HepG2 (cell line): ENCODE data around the gene C1QTNF12. TPM values are rescaled to one million over a fixed set of nuclear protein-coding genes. Genes with fewer than 3 reads are reported as not detected.

Experiments used
- ARNT2 ChIP-seq: sonication (generic); formaldehyde crosslinking; IDR thresholded peaks from 2 replicates; pipeline ENCODE4 v1.8.0; 2022; ENCODE audit warnings: mild to moderate bottlenecking, low read depth, missing genetic modification reagents, moderate library complexity
- ATF7-NPFF ChIP-seq: sonication (generic); formaldehyde crosslinking; IDR thresholded peaks from 2 replicates; pipeline ENCODE4 v1.8.1; 2023; ENCODE audit warnings: mild to moderate bottlenecking, low read depth, missing genetic modification reagents, moderate library complexity
- GATAD2A ChIP-seq: IDR thresholded peaks from 2 replicates; pipeline ENCODE4 v1.6.1; 2016
- HOXA3 ChIP-seq: sonication (generic); formaldehyde crosslinking; IDR thresholded peaks from 2 replicates; pipeline ENCODE4 v1.5.0; 2020; ENCODE audit warnings: missing genetic modification reagents
- MED8 ChIP-seq: sonication (generic); formaldehyde crosslinking; IDR thresholded peaks from 2 replicates; pipeline ENCODE4 v1.8.1; 2023; ENCODE audit warnings: mild to moderate bottlenecking, missing genetic modification reagents; ENCODE audit not compliant: insufficient replicate concordance
- MYNN ChIP-seq: sonication (generic); formaldehyde crosslinking; IDR thresholded peaks from 2 replicates; pipeline ENCODE4 v1.4.0; 2020; ENCODE audit warnings: mild to moderate bottlenecking, low read depth, missing genetic modification reagents
- RAD21 ChIP-seq: fragments of 450-650 bp; formaldehyde crosslinking; IDR thresholded peaks from 2 replicates; pipeline ENCODE4 v1.5.0; 2020; ENCODE audit warnings: mild to moderate bottlenecking
- SP5 ChIP-seq: IDR thresholded peaks from 2 replicates; pipeline ENCODE4 v1.6.1; 2016; ENCODE audit warnings: low read depth, borderline replicate concordance
- SPEN ChIP-seq: sonication (generic); formaldehyde crosslinking; IDR thresholded peaks from 2 replicates; pipeline ENCODE4 v1.5.1; 2020; ENCODE audit warnings: low read depth, mild to moderate bottlenecking, missing genetic modification reagents
- THYN1 ChIP-seq: sonication (generic); formaldehyde crosslinking; IDR thresholded peaks from 2 replicates; pipeline ENCODE4 v1.8.1; 2023; ENCODE audit warnings: low read depth, mild to moderate bottlenecking, moderate library complexity, missing genetic modification reagents, borderline replicate concordance
- YEATS2 ChIP-seq: sonication (generic); formaldehyde crosslinking; IDR thresholded peaks from 2 replicates; pipeline ENCODE4 v1.4.0; 2020; ENCODE audit warnings: missing genetic modification reagents, borderline replicate concordance
- ZBTB8A ChIP-seq: sonication (generic); formaldehyde crosslinking; IDR thresholded peaks from 2 replicates; pipeline ENCODE4 v1.4.0; 2020; ENCODE audit warnings: mild to moderate bottlenecking, low read depth, missing genetic modification reagents, borderline replicate concordance
- ZFP36L1 ChIP-seq: sonication (generic); formaldehyde crosslinking; IDR thresholded peaks from 2 replicates; pipeline ENCODE4 v1.8.0; 2022; ENCODE audit warnings: mild to moderate bottlenecking, missing genetic modification reagents, moderate library complexity
- ZNF17 ChIP-seq: sonication (generic); formaldehyde crosslinking; IDR thresholded peaks from 2 replicates; pipeline ENCODE4 v1.5.0; 2020; ENCODE audit warnings: mild to moderate bottlenecking, missing genetic modification reagents
- ZNF282 ChIP-seq: fragments of 450-650 bp; IDR thresholded peaks from 2 replicates; pipeline ENCODE4 v1.6.1; 2018; ENCODE audit not compliant: partially characterized antibody
- ZNF329 ChIP-seq: sonication (generic); formaldehyde crosslinking; IDR thresholded peaks from 2 replicates; pipeline ENCODE4 v1.9.0; 2021; ENCODE audit warnings: low read depth, mild to moderate bottlenecking, missing genetic modification reagents
- ZNF343 ChIP-seq: sonication (generic); formaldehyde crosslinking; IDR thresholded peaks from 2 replicates; pipeline ENCODE4 v1.4.0; 2020; ENCODE audit warnings: mild to moderate bottlenecking, missing genetic modification reagents
- ZNF441 ChIP-seq: sonication (generic); formaldehyde crosslinking; IDR thresholded peaks from 2 replicates; pipeline ENCODE4 v1.7.0; 2021; ENCODE audit warnings: missing genetic modification reagents, borderline replicate concordance
- ZNF598 ChIP-seq: sonication (generic); formaldehyde crosslinking; IDR thresholded peaks from 2 replicates; pipeline ENCODE4 v1.5.1; 2020; ENCODE audit warnings: mild to moderate bottlenecking, missing genetic modification reagents, borderline replicate concordance
- polyA plus RNA-seq, 8 experiments: library from polyadenylated mRNA; depleted of rRNA in 3 of 8; stranded (reverse) in 7 of 8; unstranded in 1 of 8; fragments of >200 nt; fragmentation: Illumina TruSeq in 4 of 8; extraction: Trizol in 4 of 8; gene quantifications; 2 replicates each; pipeline versions ENCODE4 v1.2.1 to v1.2.3, GENCODE V29; 2011 to 2016; ENCODE audit warnings: low read depth in 4 of 8, missing spikeins in 1 of 8, mixed read lengths in 1 of 8; ENCODE audit not compliant: insufficient read depth in 1 of 8
- total RNA-seq, 5 experiments: library from RNA; depleted of rRNA; stranded (reverse); fragments of >200 nt; fragmentation: Illumina TruSeq; extraction: Trizol; gene quantifications; 2 replicates each; pipeline ENCODE4 v1.2.3, GENCODE V29; 2016; ENCODE audit warnings: low read depth in 1 of 5
- TF ChIP-seq, protein P1 (sequence below): sonication (generic); formaldehyde crosslinking; IDR thresholded peaks from 2 replicates; pipeline ENCODE4 v1.4.0; 2020; ENCODE audit warnings: missing genetic modification reagents, borderline replicate concordance
- TF ChIP-seq, protein P2 (sequence below): sonication (generic); formaldehyde crosslinking; IDR thresholded peaks from 2 replicates; pipeline ENCODE4 v1.8.0; 2022; ENCODE audit warnings: missing genetic modification reagents, mild to moderate bottlenecking, borderline replicate concordance
- TF ChIP-seq, protein P3 (sequence below): sonication (generic); formaldehyde crosslinking; IDR thresholded peaks from 2 replicates; pipeline ENCODE4 v1.4.0; 2020; ENCODE audit warnings: missing genetic modification reagents
- TF ChIP-seq, protein P4 (sequence below), 2 experiments: sonication (generic) in 1 of 2; formaldehyde crosslinking in 1 of 2; IDR thresholded peaks; 2 replicates each; pipeline versions ENCODE4 v1.5.1 to v1.6.1; 2011 to 2020; ENCODE audit warnings: borderline replicate concordance in 1 of 2, low read depth in 1 of 2, low read length in 1 of 2, mild to moderate bottlenecking in 1 of 2, missing genetic modification reagents in 1 of 2, moderate library complexity in 1 of 2

The C1QTNF12 gene
- total and polyA plus RNA-seq, 2 of the 13 experiments (the other 11 are each of a cell fraction or from before 2014, with no cell fraction given): 0.18 to 0.64 TPM

DNA sequence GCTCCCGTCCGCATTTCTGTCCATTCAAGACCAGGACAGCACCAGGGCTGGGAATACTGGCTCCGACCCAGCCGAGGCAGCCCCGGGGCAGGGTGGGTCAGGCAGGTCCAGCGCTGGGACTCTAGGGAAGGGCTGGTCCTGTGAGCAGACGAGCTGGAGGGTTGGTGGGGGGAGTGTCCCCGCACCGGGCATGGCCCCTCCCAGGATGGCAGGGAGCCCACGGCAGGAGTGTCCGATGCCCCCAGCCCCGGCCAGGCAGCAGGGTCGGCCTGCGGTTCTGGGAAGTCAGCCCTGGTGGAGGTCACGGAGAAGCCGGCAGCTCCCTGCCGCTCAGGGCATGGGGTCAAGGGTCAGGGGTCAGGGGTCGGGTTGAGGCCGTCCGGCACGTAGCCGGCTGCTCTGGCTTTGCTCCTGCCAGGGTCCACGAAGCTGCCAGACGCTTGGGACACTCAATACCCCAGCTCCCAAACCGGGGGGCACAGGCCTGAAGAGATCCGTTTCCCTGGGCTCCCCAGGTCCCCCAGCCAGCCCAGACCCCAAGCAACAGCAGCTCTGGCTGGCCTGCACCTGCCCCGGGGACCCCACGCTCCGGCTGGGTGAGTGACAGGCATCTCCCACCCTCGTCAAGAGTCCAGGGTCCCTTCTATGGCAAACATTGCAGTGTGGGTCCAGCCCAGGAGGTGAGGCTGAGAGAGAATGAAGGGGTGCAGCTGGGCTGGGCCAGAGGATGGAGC is 6.7 kb downstream of the C1QTNF12 start (continued):
- TF ChIP-seq SP5 (CRISPR knock-in tag) (peak; percentile 22; the same call in 1 of the 2 replicates), ZNF17 (CRISPR knock-in tag) (no peak), MYNN (CRISPR knock-in tag) (no peak), GATAD2A (CRISPR knock-in tag) (peak; percentile 33; the same call in 1 of the 2 replicates), ZNF598 (CRISPR knock-in tag) (no peak), YEATS2 (no peak), RAD21 (CRISPR knock-in tag) (no peak), ZNF343 (CRISPR knock-in tag) (no peak), ZFP36L1 (CRISPR knock-in tag) (no peak), ZNF441 (CRISPR knock-in tag) (peak; percentile 70; the same call in 1 of the 2 replicates), ZBTB8A (no peak), SPEN (CRISPR knock-in tag) (peak; percentile 84), ZNF329 (CRISPR knock-in tag) (0 out of 2 replicates have a peak, but pooled peaks have one; percentile 44), ARNT2 (peak; percentile 67; the same call in 1 of the 2 replicates), MED8 (CRISPR knock-in tag) (no peak), ATF7-NPFF (CRISPR knock-in tag) (no peak), THYN1 (no peak), ZNF282 (no peak), HOXA3 (CRISPR knock-in tag) (peak; percentile 73; the same call in 1 of the 2 replicates)
- TF ChIP-seq, protein P1, sequence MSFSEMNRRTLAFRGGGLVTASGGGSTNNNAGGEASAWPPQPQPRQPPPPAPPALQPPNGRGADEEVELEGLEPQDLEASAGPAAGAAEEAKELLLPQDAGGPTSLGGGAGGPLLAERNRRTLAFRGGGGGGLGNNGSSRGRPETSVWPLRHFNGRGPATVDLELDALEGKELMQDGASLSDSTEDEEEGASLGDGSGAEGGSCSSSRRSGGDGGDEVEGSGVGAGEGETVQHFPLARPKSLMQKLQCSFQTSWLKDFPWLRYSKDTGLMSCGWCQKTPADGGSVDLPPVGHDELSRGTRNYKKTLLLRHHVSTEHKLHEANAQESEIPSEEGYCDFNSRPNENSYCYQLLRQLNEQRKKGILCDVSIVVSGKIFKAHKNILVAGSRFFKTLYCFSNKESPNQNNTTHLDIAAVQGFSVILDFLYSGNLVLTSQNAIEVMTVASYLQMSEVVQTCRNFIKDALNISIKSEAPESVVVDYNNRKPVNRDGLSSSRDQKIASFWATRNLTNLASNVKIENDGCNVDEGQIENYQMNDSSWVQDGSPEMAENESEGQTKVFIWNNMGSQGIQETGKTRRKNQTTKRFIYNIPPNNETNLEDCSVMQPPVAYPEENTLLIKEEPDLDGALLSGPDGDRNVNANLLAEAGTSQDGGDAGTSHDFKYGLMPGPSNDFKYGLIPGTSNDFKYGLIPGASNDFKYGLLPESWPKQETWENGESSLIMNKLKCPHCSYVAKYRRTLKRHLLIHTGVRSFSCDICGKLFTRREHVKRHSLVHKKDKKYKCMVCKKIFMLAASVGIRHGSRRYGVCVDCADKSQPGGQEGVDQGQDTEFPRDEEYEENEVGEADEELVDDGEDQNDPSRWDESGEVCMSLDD (CRISPR knock-in tag): peak; percentile 75; the same call in 1 of the 2 replicates
- TF ChIP-seq, protein P2, sequence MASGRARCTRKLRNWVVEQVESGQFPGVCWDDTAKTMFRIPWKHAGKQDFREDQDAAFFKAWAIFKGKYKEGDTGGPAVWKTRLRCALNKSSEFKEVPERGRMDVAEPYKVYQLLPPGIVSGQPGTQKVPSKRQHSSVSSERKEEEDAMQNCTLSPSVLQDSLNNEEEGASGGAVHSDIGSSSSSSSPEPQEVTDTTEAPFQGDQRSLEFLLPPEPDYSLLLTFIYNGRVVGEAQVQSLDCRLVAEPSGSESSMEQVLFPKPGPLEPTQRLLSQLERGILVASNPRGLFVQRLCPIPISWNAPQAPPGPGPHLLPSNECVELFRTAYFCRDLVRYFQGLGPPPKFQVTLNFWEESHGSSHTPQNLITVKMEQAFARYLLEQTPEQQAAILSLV (CRISPR knock-in tag): peak; percentile 86; the same call in 1 of the 2 replicates
- TF ChIP-seq, protein P3, sequence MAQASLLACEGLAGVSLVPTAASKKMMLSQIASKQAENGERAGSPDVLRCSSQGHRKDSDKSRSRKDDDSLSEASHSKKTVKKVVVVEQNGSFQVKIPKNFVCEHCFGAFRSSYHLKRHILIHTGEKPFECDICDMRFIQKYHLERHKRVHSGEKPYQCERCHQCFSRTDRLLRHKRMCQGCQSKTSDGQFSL (CRISPR knock-in tag): no peak
- TF ChIP-seq, protein P4, sequence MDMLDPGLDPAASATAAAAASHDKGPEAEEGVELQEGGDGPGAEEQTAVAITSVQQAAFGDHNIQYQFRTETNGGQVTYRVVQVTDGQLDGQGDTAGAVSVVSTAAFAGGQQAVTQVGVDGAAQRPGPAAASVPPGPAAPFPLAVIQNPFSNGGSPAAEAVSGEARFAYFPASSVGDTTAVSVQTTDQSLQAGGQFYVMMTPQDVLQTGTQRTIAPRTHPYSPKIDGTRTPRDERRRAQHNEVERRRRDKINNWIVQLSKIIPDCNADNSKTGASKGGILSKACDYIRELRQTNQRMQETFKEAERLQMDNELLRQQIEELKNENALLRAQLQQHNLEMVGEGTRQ (IDR thresholded peaks at IDR 0.05; ENCODE audit: low read depth, low read length): no peak
- TF ChIP-seq, protein P4 (CRISPR knock-in tag; IDR thresholded peaks at IDR 0.05; ENCODE audit: borderline replicate concordance): no peak
